CD4-positive, alpha-beta T cell treated with Interleukin-4 for 1 hour (primary cell): ENCODE measurements around the gene UGT1A10.
"Not testable (repeated sequence)": the region's sequence is repeated elsewhere in the genome, so short reads cannot be mapped to it uniquely, and the experiment has no call there.

Experiments used
- DNase-seq, 2 donors: peaks; one replicate each; pipeline ENCODE4 v3.0.0-alpha.2; 2020 to 2022

UGT1A10 gene

GRCh38 chr2:233746475-233747282 is 110.4 kb downstream of the UGT1A10 start:
- DNase-seq = no peak

- DNase-seq = no peak
Observed at GRCh38 chr2:233747283-233747544, 111.0 kb downstream of the UGT1A10 start.

DNA sequence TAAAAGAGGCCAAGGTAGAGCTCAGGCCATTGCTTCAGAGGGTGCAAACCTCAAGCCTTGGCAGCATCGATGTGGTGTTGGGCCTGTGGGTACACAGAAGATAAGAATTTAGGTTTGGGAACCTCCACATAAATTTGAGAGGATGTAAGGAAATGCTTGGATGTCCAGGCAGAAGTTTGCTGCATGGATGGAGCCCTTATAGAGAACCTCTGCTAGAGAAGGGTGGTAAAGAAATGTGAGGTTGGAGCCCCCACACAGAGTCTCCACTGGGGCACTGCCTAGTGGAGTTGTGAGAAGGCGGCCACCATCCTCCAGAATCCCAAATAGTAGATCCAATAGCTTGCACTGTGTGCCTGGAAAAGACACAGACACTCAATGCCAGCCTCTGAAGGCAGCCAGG is 114.4 kb downstream of the UGT1A10 start:
- not testable (repeated sequence) for DNase-seq

DNA sequence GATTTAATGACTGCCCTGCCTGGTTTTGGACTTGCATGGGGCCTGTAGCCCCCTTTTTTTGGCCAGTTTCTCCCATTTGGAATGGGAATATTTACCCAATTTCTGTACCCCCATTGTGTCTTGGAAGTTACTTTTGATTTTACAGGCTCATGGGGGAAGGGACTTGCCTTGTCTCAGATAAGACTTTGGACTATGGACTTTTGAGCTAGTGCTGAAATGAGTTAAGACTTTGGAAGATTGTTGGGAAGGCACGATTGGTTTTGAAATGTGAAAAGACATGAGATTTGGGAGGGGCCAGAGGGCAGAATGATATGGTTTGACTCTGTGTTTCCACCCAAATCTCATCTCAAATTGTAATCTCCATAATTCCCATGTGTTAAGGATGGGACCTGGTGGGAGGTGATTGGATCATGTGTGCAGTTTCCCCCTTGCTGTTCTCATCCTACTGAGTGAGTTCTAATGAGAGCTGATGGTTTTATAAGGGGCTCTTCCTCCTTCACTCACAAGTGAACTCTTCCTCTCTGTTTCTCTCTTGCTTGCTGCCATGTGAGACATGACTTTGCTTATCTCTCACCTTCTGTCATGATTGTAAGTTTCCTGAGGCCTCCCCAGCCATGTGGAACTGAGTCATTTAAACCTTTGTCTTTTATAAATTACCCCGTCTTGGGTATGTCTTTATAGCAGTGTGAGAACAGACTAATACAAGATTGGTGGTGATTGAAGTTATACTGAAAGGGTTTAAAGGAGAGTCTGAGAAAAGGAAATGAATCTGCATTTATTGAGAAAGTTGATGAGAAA is 115.2 kb downstream of the UGT1A10 start:
- DNase-seq = not testable (repeated sequence)

GRCh38 chr2:233754872-233755611 is 118.8 kb downstream of the UGT1A10 start:
- DNase-seq = no peak

- DNase-seq = no peak
Observed at GRCh38 chr2:233756429-233757081, 120.3 kb downstream of the UGT1A10 start.

- DNase-seq = no peak
Observed at GRCh38 chr2:233758141-233758540, 121.9 kb downstream of the UGT1A10 start.

DNA sequence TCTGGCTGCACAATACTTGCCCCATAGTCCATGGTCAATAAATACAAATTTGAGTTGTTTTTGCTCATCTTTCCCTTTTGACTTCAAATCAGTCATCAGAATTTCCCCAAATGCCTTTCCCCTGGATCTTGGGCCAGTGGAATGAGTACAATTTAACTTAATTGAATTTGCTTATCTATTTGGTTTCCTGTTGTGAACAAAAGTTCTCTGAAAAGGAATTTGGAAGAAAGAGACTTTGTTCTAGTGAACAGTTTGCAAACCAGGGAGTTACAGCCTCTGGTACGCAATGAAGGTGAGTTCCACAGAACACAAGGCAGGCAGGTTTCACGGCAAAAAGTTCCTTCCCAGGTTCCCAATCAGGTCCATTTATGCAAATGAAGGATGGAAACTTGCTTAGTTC is 122.6 kb downstream of the UGT1A10 start:
- no peak for DNase-seq

GRCh38 chr2:233760043-233760442 is 123.8 kb downstream of the UGT1A10 start, which contains the start of gene UGT1A1:
TSS of gene UGT1A1 (plus strand) at chr2:233760270. CDS start at chr2:233760288, 18 bp downstream.
- DNase-seq = no peak

GRCh38 chr2:233761040-233761769 is 125.0 kb downstream of the UGT1A10 start:
- no peak for DNase-seq

DNA sequence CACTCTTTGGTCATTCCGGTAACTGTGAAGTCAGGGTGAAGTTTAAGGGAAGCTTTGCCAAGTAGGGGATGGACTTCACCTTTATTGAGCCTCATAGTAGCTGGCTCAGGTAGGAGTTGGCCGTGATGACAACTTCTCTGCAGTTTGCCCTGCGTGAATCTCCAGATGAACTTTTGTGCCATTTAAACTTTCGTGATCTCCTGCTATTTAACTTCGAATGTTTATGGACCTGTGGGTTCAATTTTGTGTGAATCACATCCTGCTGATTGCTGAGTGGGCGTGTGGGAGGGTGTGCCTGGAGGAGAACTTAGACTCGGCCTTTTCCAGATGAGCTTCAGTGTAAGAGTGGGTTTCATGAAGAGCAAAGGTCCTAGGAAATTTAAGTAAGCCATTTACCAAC is 128.0 kb downstream of the UGT1A10 start:
- DNase-seq = no peak

DNA sequence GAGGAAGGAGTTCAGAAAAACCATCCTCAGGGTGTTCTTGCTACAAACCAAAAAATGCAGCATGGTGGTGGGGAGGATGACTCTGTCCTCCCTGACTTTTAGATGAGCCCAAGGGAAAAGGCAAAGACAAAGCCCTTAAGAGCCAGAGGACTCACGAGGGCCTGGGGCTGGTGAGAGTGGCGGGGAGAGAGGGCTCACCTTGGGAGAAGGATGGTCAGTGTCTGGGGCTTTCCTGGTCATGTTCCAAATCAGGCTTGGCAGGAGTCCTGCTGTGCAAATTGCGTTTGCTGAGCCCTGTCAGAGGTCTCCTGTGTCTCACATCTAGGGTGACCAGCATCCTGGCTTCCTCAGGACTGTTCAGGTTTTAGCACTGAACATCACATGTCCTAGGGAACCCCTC is 128.5 kb downstream of the UGT1A10 start:
- no peak for DNase-seq

DNA sequence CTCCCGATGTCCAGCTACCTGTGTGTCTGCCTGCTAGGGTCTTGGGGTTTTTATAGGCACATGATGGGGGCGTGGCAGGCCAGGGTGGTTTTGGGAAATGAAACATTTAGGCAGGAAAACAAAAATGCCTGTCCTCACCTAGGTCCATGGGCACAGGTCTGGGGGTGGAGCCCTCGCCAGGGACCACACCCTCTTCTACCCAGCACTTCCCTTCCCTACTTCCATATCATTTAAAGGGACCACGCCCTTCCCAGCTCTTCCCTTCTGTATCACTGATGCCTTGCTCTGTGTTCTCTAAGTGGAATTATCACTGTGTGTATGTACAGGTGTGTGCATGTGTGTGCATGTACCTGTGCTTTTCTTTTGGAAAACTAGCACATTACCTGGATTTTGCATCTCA is 130.2 kb downstream of the UGT1A10 start:
- DNase-seq = no peak

DNA sequence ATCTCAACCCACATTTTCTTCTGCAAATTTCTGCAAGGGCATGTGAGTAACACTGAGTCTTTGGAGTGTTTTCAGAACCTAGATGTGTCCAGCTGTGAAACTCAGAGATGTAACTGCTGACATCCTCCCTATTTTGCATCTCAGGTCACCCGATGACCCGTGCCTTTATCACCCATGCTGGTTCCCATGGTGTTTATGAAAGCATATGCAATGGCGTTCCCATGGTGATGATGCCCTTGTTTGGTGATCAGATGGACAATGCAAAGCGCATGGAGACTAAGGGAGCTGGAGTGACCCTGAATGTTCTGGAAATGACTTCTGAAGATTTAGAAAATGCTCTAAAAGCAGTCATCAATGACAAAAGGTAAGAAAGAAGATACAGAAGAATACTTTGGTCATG is 131.8 kb downstream of the UGT1A10 start:
- DNase-seq = no peak

DNA sequence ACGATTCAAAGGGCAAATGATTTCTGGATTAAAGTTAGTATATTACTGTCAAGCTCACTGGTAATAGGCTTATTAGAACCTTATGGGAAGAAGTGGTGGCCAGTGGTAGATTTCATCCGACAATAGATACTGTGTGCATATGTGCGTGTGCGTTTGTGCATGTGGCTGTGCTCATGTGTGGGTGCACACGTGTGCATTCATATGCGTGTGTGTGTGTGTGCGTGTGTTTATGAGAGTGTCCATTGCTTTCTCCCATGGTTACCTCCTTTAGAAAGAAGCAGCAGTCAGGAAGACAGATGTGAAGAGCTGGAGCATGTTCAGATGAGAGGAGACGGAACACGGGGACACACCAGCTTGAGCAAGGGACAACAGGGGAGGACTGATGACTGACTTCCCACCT is 133.0 kb downstream of the UGT1A10 start:
- DNase-seq = no peak

GRCh38 chr2:233772153-233772552 is 135.9 kb downstream of the UGT1A10 start:
- DNase-seq = no peak

- DNase-seq = no peak
Observed at GRCh38 chr2:233772583-233772982, 136.3 kb downstream of the UGT1A10 start.

GRCh38 chr2:233773854-233774253 is 137.6 kb downstream of the UGT1A10 start:
- no peak for DNase-seq

DNA sequence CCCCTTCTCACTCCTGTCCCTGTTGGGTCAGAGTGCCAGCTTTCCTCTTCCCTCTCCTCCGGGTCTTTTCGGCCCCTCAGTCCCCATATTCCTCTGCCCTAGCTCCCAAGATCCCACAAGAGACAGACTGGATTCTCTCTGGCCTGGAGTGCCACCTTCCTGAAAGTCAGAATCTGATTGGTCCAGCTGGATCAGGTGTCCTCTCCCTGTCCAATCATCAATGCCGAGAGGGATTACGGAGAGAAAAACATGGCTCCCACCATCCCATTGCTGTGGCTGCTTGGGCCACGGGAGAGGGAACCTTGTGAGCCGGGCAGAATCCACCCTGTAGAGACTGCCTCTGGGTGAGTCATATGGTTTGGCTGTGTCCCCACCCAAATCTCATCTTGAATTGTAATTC is 139.2 kb downstream of the UGT1A10 start:
- DNase-seq = no peak

DNA sequence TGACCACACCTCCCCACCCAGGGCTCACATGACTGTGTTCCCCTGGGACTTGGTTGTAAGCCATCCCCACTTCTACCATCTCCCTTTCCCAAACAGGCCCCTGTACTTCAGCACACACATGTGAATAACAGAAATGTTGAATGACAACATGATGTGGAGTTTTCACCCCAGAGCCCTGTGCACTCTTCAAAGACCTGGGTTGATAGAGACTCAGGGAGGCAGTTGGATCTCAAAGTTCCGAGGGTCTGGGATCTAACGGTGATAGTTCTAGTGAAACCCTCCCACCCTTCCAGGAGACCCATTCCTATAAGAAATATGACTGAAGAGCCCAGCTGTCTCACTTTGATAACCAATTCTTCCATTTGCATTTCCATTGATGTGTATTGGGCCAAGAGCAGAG is 141.8 kb downstream of the UGT1A10 start, which contains the start of gene MROH2A:
MROH2A (plus strand) TSS at position 301 of the 400 bp plus-strand sequence. CDS start 1,029 bp downstream, outside the sequence.
- no peak for DNase-seq

- DNase-seq = no peak
Observed at GRCh38 chr2:233779722-233780121, 143.5 kb downstream of the UGT1A10 start.

GRCh38 chr2:233780771-233781170 is 144.5 kb downstream of the UGT1A10 start:
- DNase-seq = no peak
